Measurements from ENCODE around the gene KCNJ9.

KCNJ9 gene

DNA sequence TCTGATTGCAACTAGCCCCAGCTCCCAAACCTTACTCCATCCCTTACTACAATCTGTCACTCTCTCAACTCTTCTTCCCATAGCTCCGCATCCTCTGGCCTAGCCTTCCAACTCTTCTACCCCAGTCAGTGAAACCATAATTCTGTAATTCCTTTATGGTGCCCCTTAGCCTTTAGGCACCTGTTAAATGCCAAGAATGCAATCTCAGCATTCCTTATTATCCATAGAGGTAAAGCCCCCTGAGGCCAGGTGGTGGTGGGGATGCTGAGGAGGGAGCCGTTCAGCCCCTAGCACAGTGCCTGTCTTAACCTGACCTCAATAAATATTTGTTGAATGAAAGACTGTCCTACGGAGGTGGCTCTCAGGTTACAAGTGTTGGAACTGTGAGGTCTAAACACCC is 48.2 kb downstream of the KCNJ9 start:
- Mint-ChIP-seq H3K27ac (no peak overlapping the region), H3K27me3 (peaks cover 9% of the 10 kb centered on the region), H3K9me3 (no peaks in the 10 kb centered on the region), H3K4me1 (ENCODE audit: low read depth) (no peaks in the 10 kb centered on the region), H3K4me3 (no peak overlapping the region), H3K36me3 (ENCODE audit: low read depth) (no peaks in the 10 kb centered on the region)

GRCh38 chr1:160129966-160130365 is 48.6 kb downstream of the KCNJ9 start:
- Mint-ChIP-seq H3K4me1 (ENCODE audit: low read depth) (no peaks in the 10 kb centered on the region), H3K9me3 (no peaks in the 10 kb centered on the region), H3K36me3 (ENCODE audit: low read depth) (no peaks in the 10 kb centered on the region), H3K27me3 (peaks cover 9% of the 10 kb centered on the region), H3K27ac (no peak overlapping the region), H3K4me3 (no peak overlapping the region)

- H3K27ac Mint-ChIP-seq, result no peak overlapping the region
- no peaks in the 10 kb centered on the region for H3K9me3 Mint-ChIP-seq
- H3K27me3 Mint-ChIP-seq, result peaks cover 9% of the 10 kb centered on the region
- no peak overlapping the region for H3K4me3 Mint-ChIP-seq
- H3K36me3 Mint-ChIP-seq (ENCODE audit: low read depth), result no peaks in the 10 kb centered on the region
- no peaks in the 10 kb centered on the region for H3K4me1 Mint-ChIP-seq (ENCODE audit: low read depth)
Observed at GRCh38 chr1:160130486-160130885, 49.1 kb downstream of the KCNJ9 start.

GRCh38 chr1:160130939-160131338 is 49.6 kb downstream of the KCNJ9 start:
- Mint-ChIP-seq H3K36me3 (ENCODE audit: low read depth) (no peaks in the 10 kb centered on the region), H3K27ac (no peak overlapping the region), H3K27me3 (peaks cover 9% of the 10 kb centered on the region), H3K9me3 (no peaks in the 10 kb centered on the region), H3K4me1 (ENCODE audit: low read depth) (no peaks in the 10 kb centered on the region), H3K4me3 (no peak overlapping the region)

GRCh38 chr1:160131803-160132565 is 50.6 kb downstream of the KCNJ9 start:
- no peak overlapping the region for H3K4me3 Mint-ChIP-seq
- H3K4me1 Mint-ChIP-seq (ENCODE audit: low read depth), result no peaks in the 10 kb centered on the region
- H3K27ac Mint-ChIP-seq, result no peak overlapping the region
- peaks cover 9% of the 10 kb centered on the region for H3K27me3 Mint-ChIP-seq
- no peaks in the 10 kb centered on the region for H3K36me3 Mint-ChIP-seq (ENCODE audit: low read depth)
- H3K9me3 Mint-ChIP-seq, result no peaks in the 10 kb centered on the region

GRCh38 chr1:160133990-160134770 is 52.8 kb downstream of the KCNJ9 start:
- peaks cover 9% of the 10 kb centered on the region for H3K27me3 Mint-ChIP-seq
- H3K4me1 Mint-ChIP-seq (ENCODE audit: low read depth), result no peaks in the 10 kb centered on the region
- no peaks in the 10 kb centered on the region for H3K36me3 Mint-ChIP-seq (ENCODE audit: low read depth)
- H3K4me3 Mint-ChIP-seq, result no peak overlapping the region
- H3K27ac Mint-ChIP-seq, result no peak overlapping the region
- no peaks in the 10 kb centered on the region for H3K9me3 Mint-ChIP-seq

DNA sequence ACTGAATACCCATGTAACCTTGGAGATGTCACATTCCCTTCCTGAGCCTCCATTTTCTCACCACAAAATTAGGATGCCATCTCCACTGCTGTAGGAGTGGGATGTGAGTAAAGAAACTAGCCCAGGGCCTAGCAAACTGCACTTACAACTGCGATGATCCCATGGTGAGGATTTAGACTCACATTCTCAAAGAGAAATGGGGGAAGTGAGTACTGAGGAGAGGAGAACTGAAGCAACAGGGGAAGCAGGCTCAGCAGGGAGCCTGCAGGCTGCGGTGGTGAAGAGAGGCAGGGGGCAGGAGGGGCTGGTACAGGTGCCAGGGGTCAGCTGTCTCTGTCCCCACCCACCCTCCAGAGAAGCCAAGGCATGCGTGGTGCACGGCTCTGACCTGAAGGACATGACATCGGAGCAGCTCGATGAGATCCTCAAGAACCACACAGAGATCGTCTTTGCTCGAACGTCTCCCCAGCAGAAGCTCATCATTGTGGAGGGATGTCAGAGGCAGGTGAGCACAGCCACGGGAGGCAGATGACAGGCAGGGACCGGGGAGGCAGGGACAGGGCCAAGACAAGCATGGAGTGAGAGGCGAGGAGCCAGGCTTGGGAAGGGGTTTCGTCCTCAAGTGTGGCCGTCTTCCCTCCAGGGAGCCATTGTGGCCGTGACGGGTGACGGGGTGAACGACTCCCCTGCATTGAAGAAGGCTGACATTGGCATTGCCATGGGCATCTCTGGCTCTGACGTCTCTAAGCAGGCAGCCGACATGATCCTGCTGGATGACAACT is 53.6 kb downstream of the KCNJ9 start:
- no peak overlapping the region for H3K4me3 Mint-ChIP-seq
- no peak overlapping the region for H3K27ac Mint-ChIP-seq
- no peaks in the 10 kb centered on the region for H3K36me3 Mint-ChIP-seq (ENCODE audit: low read depth)
- H3K4me1 Mint-ChIP-seq (ENCODE audit: low read depth), result no peaks in the 10 kb centered on the region
- peaks cover 9% of the 10 kb centered on the region for H3K27me3 Mint-ChIP-seq
- no peaks in the 10 kb centered on the region for H3K9me3 Mint-ChIP-seq

DNA sequence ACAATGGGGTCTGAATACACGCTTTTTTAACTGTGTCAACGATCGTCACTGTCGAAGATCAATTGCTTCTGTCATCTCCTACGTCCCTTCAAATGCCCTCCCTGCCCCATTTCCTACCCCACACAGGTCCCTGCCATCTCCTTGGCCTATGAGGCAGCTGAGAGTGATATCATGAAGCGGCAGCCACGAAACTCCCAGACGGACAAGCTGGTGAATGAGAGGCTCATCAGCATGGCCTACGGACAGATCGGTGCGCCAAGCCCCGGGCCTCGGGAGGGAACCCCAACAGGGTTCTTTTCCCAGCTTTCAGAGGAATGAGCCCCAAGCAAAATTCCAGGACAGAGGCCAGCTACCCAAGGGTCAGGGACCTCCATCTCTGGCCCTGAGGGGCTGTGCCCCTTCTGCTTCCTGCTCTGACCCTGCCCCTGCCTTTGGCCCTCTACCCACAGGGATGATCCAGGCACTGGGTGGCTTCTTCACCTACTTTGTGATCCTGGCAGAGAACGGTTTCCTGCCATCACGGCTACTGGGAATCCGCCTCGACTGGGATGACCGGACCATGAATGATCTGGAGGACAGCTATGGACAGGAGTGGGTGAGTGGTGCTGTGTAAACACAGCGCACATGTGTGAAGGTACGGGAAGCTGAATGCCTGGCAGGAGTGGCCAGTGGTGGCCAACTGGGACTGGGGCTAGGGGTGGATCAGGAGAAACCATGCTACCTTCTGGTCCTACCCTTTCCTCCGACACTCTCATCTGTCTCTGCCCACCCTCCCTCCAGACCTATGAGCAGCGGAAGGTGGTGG is 55.0 kb downstream of the KCNJ9 start:
- H3K9me3 Mint-ChIP-seq, result no peaks in the 10 kb centered on the region
- no peaks in the 10 kb centered on the region for H3K36me3 Mint-ChIP-seq (ENCODE audit: low read depth)
- H3K27me3 Mint-ChIP-seq, result peaks cover 3% of the 10 kb centered on the region

GRCh38 chr1:160136926-160137200 is 55.5 kb downstream of the KCNJ9 start:
- no peak overlapping the region for H3K27ac Mint-ChIP-seq
- H3K9me3 Mint-ChIP-seq, result no peaks in the 10 kb centered on the region
- no peaks in the 10 kb centered on the region for H3K4me1 Mint-ChIP-seq (ENCODE audit: low read depth)
- no peak overlapping the region for H3K4me3 Mint-ChIP-seq
- no peaks in the 10 kb centered on the region for H3K36me3 Mint-ChIP-seq (ENCODE audit: low read depth)
- H3K27me3 Mint-ChIP-seq, result peaks cover 3% of the 10 kb centered on the region

More for the DNA sequence above, 55.0 kb downstream of the KCNJ9 start:
- Mint-ChIP-seq H3K4me1 (ENCODE audit: low read depth) (no peaks in the 10 kb centered on the region), H3K27ac (no peak overlapping the region), H3K4me3 (no peak overlapping the region)

DNA sequence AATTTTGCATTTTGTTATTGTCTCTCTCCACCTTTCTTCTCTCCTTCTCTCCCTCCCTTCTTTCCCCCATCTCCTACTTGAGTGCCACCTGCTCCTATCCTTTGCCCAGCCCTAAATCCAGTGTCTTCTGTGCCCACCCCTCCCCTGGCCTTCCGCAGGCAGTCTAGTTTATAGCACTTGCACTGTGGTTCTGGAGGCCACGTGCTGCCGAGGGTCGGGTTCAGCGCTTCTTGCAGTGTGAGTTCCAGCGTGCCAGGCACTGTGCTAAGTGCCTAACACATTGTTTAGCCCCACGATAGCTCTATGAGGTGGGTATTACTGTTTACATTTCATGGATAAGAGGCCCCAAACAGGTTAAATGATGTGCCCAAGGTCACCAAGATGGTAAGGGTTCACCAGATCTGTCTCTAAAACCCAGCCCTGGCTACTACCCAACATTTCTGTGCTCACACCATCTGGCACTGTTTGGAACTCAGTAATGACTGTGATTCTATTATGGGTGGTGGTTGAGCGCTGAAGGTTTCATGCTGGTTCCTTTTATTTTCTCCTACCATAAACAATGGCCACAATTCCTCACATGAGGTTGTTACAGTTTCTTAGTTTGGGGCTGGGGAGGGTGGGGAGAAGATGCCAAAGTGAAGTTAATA is 56.0 kb downstream of the KCNJ9 start:
- no peaks in the 10 kb centered on the region for H3K4me1 Mint-ChIP-seq (ENCODE audit: low read depth)
- H3K4me3 Mint-ChIP-seq, result no peak overlapping the region
- H3K27me3 Mint-ChIP-seq, result peaks cover 5% of the 10 kb centered on the region
- no peaks in the 10 kb centered on the region for H3K9me3 Mint-ChIP-seq
- H3K36me3 Mint-ChIP-seq (ENCODE audit: low read depth), result no peaks in the 10 kb centered on the region
- H3K27ac Mint-ChIP-seq, result no peak overlapping the region

- Mint-ChIP-seq H3K4me3 (no peak overlapping the region), H3K4me1 (ENCODE audit: low read depth) (no peaks in the 10 kb centered on the region), H3K9me3 (no peaks in the 10 kb centered on the region), H3K27me3 (peaks cover 13% of the 10 kb centered on the region), H3K36me3 (ENCODE audit: low read depth) (no peaks in the 10 kb centered on the region), H3K27ac (no peak overlapping the region)
Observed at GRCh38 chr1:160139840-160140239, 58.5 kb downstream of the KCNJ9 start.

Measured in stimulated activated naive CD8-positive, alpha-beta T cell treated with anti-CD3 and anti-CD28 coated beads, Interleukin-15, Interleukin-2, amounts not matched to agents 100 ng/mL and 50 ng/mL, for 24 hours (primary cell).